Superior temporal gyrus (tissue), 1 donor: ENCODE data around the gene ZMPSTE24.
"Not testable (repeated sequence)": the region's sequence is repeated elsewhere in the genome, so short reads cannot be mapped to it uniquely, and the experiment has no call there.

ENCODE experiments used
- DNase-seq: peaks from one replicate; pipeline ENCODE4 v3.0.0-alpha.2; 2016; ENCODE audit errors: extremely low spot score

The ZMPSTE24 gene

DNA sequence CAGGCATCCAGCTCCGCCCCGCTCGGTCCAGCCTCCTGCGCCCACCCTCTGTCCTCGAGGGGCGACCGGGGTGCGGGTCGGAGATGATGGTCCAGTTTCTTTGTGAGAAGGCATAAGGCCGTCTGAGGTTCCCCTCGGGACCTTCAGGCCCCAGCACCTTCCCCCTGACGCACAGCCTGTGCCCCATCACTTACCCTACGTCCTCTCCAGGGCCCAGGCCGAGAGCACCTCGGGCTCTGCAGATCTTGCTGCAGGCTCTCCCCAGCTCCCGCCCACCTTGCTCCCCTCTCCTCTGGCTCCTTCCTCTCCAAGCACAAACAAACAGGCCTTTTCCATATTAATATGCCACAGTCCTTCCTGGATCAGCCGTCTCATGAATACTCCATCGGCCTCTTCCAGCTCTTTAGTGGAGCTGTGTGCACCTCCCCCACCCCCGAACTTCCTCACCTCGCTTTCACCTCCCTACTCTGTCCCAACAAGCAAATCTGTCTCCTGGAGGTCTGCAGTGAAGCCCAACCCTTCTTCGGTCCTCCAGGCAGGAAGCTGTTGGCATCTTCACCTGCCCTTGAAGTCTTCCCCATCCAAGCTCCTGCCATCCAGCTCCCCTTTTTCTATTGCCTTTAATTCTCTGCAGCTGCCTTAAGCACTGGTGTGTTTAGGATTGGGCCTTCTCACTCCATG, 59.5 kb downstream of the ZMPSTE24 start:
- DNase-seq, result no peak

DNA sequence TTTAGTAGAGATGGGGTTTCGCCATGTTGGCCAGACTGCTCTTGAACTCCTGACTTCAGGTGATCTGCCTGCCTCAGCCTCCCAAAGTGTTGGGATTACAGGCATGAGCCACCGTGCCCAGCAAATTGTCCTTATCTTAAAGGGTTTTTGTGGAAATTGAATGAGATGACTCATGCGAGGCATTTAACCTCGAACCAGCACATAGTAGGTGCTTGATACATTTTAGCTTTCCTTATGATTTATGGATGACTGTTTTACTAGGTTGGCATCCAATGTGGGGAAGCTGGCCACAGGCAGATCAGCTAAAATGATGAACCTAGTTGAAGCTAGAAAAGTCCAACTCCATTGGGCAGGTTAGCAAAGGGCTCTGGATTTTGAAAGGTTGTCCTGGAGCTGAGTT, 60.4 kb downstream of the ZMPSTE24 start:
- no peak for DNase-seq

DNA sequence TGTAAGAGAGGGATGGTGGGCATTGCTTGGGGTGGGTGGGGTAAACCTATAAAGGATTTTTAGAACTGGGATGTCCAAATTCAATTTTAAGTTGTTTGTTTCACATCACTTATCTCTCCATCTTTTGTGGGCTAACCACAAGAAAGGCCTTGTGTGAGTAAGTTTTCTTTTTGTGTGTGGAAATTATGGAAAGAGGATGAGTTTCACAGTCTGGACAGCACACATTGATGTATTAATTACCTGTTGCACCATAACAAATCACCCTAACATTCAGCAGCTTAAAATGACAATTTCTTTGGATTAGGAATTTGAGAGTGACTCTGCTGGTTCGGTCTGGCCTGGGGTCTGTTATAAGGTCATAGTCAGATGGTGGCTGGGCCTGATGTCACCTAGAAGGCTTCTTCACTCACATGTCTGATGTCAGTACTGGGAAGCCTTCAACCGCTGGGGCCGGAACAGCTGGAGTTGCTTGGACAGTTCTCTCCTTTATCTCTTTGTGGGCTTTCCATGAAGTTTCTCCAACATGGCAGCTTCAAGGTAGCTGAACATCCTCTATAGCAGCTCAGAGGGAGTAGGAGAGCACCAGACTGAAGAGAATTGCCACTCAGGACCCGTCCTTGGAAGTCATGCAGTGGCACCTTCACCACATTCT, 61.1 kb downstream of the ZMPSTE24 start:
- DNase-seq, result no peak

DNA sequence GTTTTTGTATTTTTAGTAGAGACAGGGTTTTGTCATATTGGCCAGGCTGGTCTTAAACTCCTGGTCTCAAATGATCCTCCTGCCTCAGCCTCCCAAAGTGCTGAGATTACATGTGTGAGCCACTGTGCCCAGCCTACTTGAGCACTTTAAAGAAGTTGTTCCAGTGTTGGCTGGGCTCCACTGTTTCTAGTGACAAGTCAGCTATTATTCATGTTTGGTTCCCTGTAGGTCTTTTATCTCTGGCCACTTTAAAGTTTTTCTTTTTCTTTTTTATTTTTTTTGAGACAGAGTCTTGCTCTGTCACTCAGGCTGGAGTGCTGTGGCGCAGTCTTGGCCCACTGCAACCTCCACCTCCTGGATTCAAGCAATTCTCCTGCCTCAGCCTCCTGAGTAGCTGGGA, 73.4 kb downstream of the ZMPSTE24 start:
- not testable (repeated sequence) for DNase-seq

DNA sequence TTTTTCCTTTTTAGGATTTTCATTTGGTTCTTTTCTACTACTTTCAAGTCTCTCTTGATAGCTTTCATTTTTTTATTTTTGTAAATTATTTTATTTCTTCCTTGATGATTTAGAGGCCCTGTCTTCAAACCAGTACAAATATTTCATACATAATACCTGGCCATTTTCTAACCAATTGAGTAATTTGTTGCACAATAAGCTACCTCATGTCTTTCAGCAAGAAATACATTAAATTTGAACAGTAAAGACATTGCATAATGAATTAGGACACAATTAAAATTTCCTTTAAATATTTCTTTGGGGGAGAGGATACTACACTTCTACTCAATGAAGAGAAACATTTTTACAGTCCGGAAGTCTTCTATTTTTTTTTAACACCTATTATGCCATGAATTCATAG, 74.7 kb downstream of the ZMPSTE24 start:
- DNase-seq, result no peak

DNA sequence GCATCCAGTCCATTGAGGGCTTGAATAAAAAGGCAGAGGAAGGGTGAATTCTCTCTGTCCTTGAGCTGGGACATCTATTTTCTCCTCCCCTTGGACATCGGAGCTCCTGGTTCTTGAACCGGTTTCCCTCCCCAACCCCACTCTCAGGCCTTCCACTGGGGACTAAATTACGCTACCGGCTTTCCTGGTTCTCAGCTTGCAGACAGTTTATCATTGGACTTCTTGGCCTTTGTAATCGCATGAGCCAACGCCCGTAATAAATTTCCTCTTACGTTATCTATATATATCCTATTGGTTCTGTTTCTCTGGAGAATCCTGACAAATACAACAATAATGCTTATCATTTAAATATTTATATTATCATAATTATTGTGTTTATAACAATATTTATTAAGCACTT, 79.4 kb downstream of the ZMPSTE24 start:
- no peak for DNase-seq

DNA sequence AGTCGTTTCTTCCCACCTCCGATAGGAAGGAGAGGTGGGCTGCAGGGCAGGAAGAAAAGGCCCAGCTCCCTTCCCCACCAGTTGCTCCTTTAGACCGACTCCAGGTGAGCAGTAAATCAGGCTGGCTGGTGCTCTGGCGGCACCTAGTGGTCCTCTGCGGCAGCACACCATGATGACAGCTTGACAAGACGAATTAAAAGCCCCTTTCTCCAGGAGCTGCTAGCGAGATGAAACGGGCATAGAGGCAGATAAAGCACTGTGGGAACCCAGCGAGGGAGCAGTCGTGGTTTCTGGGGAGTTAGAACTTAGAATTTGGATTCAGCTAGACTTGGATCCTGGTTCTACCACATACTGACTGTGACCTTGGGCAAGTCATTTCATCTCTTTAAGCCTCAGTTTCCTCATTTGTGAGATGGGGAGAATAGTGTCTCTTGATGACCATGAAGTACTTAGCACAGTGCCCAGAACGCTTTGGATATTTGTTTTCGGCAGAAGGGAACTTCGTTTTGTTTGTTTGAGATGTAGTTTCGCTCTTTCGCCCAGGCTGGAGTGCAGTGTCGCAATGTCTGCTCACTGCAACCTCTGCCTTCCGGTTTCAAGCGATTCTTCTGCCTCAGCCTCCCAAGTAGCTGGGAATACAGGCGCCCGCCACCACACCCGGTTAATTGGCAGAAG, 80.8 kb downstream of the ZMPSTE24 start:
- DNase-seq, result peak; percentile 87

DNA sequence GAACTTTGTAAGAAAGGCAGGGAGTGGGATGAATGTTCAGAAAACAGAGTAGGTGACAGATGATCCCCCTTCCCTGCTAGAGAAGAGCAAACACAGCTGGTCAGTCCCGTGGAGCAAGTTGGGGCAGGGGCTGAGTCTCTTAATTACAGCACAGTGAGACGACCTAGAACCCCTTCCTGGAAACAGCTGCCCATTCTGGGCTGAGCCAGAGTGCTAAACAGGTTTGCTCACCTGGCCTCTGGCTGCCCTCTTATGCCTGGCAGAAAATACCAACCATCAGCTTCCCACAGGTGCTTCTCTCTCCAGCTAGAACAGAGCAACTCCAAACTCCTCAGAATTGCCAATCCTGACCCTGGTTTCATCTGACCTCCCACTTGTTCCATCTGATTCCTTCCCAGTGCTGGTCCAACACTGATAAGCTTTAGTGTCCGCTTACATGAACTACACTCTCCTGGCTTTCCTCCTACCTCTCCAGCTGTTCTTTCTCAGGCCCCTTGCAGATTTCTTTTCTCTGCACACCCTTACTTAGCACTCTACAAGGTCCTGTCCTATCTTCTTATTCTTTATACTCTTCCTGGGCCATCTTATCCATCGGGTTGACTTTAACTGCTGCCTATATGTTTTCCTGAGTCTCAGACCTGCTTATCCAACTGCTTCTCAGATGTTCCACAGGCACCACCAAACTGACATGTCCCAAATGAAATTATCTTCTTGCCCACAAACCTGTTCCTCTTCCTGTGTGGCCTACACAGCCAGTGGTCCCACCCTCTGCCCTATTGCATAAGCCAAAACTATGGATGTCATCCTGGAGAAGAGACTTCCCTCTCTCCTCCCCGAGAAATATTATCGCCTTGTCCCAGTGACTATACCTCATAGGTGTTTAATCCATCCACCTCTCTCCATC, 81.6 kb downstream of the ZMPSTE24 start:
- no peak for DNase-seq

DNA sequence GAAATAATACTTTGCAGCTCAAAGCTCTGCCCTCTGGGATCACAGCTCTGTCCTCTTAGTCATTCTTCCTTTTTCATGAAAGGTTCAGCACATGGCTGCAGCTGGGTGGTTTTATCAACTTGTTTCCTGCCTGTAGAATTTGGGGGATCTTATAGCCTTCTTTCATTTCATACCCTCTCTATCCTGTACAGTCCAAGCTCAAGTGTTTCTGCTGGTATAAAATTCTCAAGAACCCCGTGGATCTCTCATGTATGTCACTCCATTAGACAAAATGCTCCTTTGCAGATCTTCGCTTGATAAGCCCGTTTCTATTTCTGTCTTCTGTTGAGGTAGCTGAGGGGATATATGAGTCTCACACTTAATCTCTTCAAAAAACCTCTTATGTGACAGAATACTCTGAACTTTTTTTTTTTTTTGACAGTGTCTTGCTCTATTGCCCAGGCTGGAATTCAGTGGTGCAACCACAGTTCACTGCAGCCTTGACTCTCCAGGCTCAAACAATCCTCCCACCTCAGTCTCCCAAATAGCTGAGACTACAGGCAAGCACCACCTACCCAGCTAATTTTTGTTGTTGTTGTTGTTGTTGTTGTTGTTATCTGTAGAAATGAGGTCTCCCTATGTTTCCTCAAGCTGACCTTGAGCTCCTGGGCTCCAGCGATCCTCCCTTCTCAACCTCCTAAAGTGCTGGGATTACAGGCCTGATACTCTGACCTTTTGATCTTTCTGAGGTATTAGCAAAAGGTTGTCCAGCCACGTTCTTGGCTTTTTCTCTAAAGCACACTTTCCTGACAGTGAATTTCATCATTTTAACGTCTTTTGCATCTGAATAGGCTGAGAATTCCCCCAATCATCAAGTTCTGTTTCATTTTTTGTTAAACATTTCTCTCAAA, 83.7 kb downstream of the ZMPSTE24 start:
- no peak for DNase-seq

DNA sequence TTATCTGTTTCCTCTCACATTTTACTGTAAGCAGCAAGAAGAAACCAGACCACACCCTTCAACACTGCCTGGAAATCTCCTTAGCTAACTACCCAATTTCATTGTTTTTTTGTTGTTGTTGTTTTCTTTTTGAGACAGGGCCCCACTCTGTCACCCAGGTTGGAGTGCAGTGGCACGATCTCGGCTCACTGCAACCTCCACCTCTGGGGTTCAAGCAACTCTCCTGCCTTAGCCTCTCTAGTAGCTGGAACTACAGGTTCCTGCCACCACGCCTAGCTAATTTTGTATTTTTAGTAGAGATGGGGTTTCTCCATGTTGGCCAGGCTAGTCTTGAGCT, 84.3 kb downstream of the ZMPSTE24 start:
- not testable (repeated sequence) for DNase-seq
